HG03520 (cell line): ENCODE measurements around the gene CCDC187.
"Not testable (repeated sequence)": the region's sequence is repeated elsewhere in the genome, so short reads cannot be mapped to it uniquely, and the experiment has no call there.

Source experiments
- ATAC-seq: cut with Tn5 transposase; IDR thresholded peaks from one replicate; pipeline ENCODE4 v1.9.1; 2021; ENCODE audit warnings: mild to moderate bottlenecking, moderate library complexity; ENCODE audit not compliant: unreplicated experiment

Gene CCDC187

GRCh38 chr9:136327304-136327974 lies 23.5 kb upstream of the CCDC187 start, which contains the start of gene GPSM1:
GPSM1 (plus strand) TSS chr9:136327539; CDS start chr9:136327696, 157 bp downstream.
- ATAC-seq = no peak

GRCh38 chr9:136326761-136327303 lies 22.9 kb upstream of the CCDC187 start:
- no peak for ATAC-seq

- ATAC-seq = no peak
These were observed 22.3 kb upstream of the CCDC187 start for GRCh38 chr9:136326061-136326760.

- no peak for ATAC-seq
These were observed 21.5 kb upstream of the CCDC187 start for GRCh38 chr9:136325358-136325757.

GRCh38 chr9:136324501-136325300 lies 20.8 kb upstream of the CCDC187 start:
- no peak for ATAC-seq

- ATAC-seq = no peak
These were observed 19.5 kb upstream of the CCDC187 start for GRCh38 chr9:136323371-136323789.

- no peak for ATAC-seq
These were observed 18.9 kb upstream of the CCDC187 start for GRCh38 chr9:136322756-136323330.

- no peak for ATAC-seq
These were observed 17.7 kb upstream of the CCDC187 start for GRCh38 chr9:136321561-136321960.

GRCh38 chr9:136320972-136321371 lies 17.1 kb upstream of the CCDC187 start:
- not testable (repeated sequence) for ATAC-seq

GRCh38 chr9:136319955-136320354 lies 16.1 kb upstream of the CCDC187 start:
- not testable (repeated sequence) for ATAC-seq

GRCh38 chr9:136319244-136319643 lies 15.3 kb upstream of the CCDC187 start:
- ATAC-seq = not testable (repeated sequence)

- ATAC-seq = no peak
These were observed 14.9 kb upstream of the CCDC187 start for GRCh38 chr9:136318776-136319241.

- ATAC-seq = no peak
These were observed 14.3 kb upstream of the CCDC187 start for GRCh38 chr9:136318111-136318775.

GRCh38 chr9:136317695-136318094 lies 13.8 kb upstream of the CCDC187 start:
- no peak for ATAC-seq

- no peak for ATAC-seq
These were observed 13.2 kb upstream of the CCDC187 start for GRCh38 chr9:136316896-136317676.

GRCh38 chr9:136316271-136316751 lies 12.4 kb upstream of the CCDC187 start:
- ATAC-seq = no peak

- ATAC-seq = no peak
These were observed 11.1 kb upstream of the CCDC187 start for GRCh38 chr9:136314944-136315343.

GRCh38 chr9:136314056-136314416 lies 10.1 kb upstream of the CCDC187 start:
- ATAC-seq = no peak
